Activated naive CD4-positive, alpha-beta T cell treated with anti-CD3 and anti-CD28 coated beads, Interleukin-2, amount 10 ng/mL, durations not matched to agents 7 days and 5 days (primary cell): ENCODE results near the gene SOX12.
"Not testable (repeated sequence)": the region's sequence is repeated elsewhere in the genome, so short reads cannot be mapped to it uniquely, and the experiment has no call there.

Experiments used
- CTCF ChIA-PET: fragments of 350-600 bp; sonication (Branson Sonifier 250); formaldehyde crosslinking; loops from one replicate; lab custom pipeline; 2021; ENCODE audit warnings: antibody characterized with exemption; lab: Charles Lee
- DNase-seq: peaks from one replicate; pipeline ENCODE4 v3.0.0-alpha.2; 2020
- H3K27ac Mint-ChIP-seq: one replicate; pipeline ENCODE4 v1.8.0; 2021; ENCODE audit warnings: mild to moderate bottlenecking, moderate library complexity, mixed read lengths
- H3K27me3 Mint-ChIP-seq: one replicate; pipeline ENCODE4 v1.8.0; 2021; ENCODE audit warnings: mild to moderate bottlenecking, mixed read lengths
- H3K36me3 Mint-ChIP-seq: one replicate; pipeline ENCODE4 v1.8.0; 2021; ENCODE audit warnings: mixed read lengths
- H3K4me1 Mint-ChIP-seq: one replicate; pipeline ENCODE4 v1.8.0; 2021; ENCODE audit warnings: mixed read lengths
- H3K4me3 Mint-ChIP-seq: one replicate; pipeline ENCODE4 v1.8.0; 2021; ENCODE audit warnings: mild to moderate bottlenecking, moderate library complexity, mixed read lengths
- H3K9me3 Mint-ChIP-seq: one replicate; pipeline ENCODE4 v1.8.0; 2021; ENCODE audit warnings: mixed read lengths

Gene SOX12

DNA sequence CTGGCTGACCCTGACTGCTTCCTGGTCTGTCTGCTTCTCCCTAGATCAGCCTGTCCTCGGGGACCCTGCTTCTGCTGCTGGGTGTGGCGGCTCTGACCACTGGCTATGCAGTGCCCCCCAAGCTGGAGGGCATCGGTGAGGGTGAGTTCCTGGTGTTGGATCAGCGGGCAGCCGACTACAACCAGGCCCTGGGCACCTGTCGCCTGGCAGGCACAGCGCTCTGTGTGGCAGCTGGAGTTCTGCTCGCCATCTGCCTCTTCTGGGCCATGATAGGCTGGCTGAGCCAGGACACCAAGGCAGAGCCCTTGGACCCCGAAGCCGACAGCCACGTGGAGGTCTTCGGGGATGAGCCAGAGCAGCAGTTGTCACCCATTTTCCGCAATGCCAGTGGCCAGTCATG is 27.8 kb downstream of the SOX12 start:
- no peak overlapping the region for H3K4me3 Mint-ChIP-seq
- DNase-seq: no peak
- H3K27me3 Mint-ChIP-seq: peaks cover 31% of the 10 kb centered on the region
- no peaks in the 10 kb centered on the region for H3K36me3 Mint-ChIP-seq
- peaks cover 22% of the 10 kb centered on the region for H3K4me1 Mint-ChIP-seq
- H3K9me3 Mint-ChIP-seq: no peaks in the 10 kb centered on the region
- H3K27ac Mint-ChIP-seq: no peak overlapping the region
- CTCF ChIA-PET: interaction anchor here (0.8 to 5.8 kb wide), 10 partner anchors 8 to 314 kb away, joined by 3 to 51 read pairs (median 9); no protein-coding TSS in a partner anchor

DNA sequence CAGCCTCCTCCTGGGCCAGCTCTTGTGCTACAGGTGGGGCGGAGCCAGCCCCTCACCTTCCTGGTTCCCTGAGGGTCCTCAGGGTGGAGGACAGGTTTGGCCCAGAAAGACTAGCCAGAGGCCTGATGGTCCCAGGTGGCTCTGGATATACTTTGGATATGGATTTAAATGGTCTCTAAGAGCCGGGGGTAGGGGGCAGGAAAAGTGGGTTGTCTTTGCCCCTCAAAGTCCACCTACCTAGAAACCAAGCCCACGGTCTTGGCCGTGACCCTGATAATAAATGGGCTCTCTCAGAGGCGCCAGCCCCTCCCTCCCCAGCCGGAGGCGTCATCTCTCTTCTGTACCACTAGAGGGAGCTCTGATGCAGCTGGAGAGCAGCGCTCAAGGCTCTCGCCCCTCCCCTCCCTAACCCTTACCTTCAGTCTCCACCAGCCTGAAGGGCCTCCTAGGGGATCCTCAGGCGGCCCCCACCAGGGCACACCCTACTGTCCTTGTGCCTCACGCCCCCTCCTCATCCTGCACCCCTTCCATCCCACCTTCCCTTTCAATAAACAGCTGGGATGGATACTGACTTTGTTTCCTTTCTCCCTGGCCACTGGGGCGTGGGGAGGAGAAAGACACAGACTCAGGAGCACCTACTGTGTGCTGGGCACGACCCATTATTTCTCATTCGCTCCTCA is 29.1 kb downstream of the SOX12 start:
- peak; percentile 85 for DNase-seq

DNA sequence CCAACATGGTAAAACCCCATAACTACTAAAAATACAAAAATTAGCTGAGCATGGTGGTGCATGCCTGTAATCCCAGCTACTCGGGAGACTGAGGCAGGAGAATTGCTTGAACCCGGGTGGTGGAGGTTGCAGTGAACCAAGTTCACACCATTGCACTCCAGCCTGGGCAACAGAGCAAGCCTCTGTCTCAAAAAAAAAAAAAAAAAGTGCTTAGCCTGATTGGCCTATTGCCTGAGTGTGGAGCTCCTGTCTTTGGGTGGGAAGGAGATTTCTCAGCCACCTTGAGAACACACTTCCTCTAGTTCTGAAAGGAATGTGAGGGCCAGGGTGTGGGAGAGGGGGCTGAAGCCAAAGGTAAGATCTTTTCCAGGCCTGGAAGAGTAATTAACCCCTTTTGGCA is 30.8 kb downstream of the SOX12 start:
- DNase-seq, H3K27ac Mint-ChIP-seq, H3K9me3 Mint-ChIP-seq, H3K4me3 Mint-ChIP-seq, H3K36me3 Mint-ChIP-seq: not testable (repeated sequence)
- Mint-ChIP-seq H3K27me3 (peaks cover 25% of the 10 kb centered on the region), H3K4me1 (peaks cover 13% of the 10 kb centered on the region)
- CTCF ChIA-PET: interaction anchor here (0.6 to 5.8 kb wide), 8 partner anchors 38 to 311 kb away, joined by 3 to 51 read pairs (median 7); no protein-coding TSS in a partner anchor

More for the DNA sequence above, 29.1 kb downstream of the SOX12 start:
- Mint-ChIP-seq H3K4me3 (no peak overlapping the region), H3K27me3 (peaks cover 25% of the 10 kb centered on the region), H3K4me1 (peaks cover 13% of the 10 kb centered on the region), H3K36me3 (no peaks in the 10 kb centered on the region), H3K9me3 (no peaks in the 10 kb centered on the region), H3K27ac (no peak overlapping the region)
- CTCF ChIA-PET: interaction anchor here (0.6 to 5.8 kb wide), 16 partner anchors 9 to 313 kb away, joined by 3 to 51 read pairs (median 5); no protein-coding TSS in a partner anchor

DNA sequence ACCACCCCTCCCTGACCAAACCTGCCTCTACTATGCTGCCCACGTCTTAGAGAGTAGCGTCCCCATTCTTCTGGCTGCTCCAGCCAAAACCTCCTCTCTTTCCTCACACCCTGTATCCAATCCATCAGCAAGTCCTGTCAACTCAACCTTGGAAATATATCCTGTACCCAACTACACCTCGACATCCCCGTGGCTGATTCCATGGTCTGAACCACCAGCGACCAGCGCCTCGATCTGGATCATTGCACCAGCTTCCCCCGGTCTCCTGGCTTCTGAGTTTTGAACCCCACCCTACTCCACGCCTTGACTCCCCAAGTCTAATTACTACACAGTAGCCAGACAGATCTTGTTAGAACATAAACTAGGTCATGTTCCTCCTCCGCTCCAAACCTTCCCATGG is 31.4 kb downstream of the SOX12 start:
- DNase-seq: no peak
- Mint-ChIP-seq H3K36me3 (no peaks in the 10 kb centered on the region), H3K27me3 (peaks cover 20% of the 10 kb centered on the region), H3K4me3 (no peak overlapping the region), H3K9me3 (no peaks in the 10 kb centered on the region), H3K4me1 (peaks cover 15% of the 10 kb centered on the region), H3K27ac (no peak overlapping the region)
- CTCF ChIA-PET: interaction anchor here (0.6 to 5.1 kb wide), 3 partner anchors 39 to 124 kb away, joined by 3 to 51 read pairs (median 3); no protein-coding TSS in a partner anchor

DNA sequence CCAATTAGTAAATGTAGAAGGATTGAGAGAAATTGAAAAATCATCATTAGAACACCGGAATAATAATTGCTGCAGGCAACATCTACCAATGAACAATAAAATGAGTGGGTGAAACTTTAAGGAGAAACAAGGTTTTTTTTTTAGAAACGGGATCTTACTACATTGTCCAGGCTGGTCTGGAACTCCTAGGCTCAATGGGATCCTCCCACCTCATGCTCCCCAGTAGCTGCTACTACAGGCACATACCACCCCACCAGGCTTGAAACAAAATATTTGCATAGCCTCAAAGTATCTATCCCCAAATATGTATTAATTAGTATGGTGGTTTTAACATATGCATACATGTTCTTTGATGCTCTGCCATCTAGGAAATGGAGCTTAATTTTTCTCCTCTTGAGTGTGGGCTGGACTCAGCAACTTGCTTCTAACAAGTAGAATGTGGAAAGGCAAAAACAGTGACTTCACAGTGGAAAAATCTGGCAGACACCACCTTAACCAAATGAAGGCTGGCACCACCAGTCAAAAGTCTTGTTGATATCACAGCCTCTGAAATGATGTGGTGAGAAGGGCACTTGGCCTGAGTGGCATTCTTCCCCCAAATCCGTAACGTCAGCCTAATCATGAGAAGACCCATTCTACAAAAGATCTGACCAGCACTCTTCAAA is 33.7 kb downstream of the SOX12 start:
- CTCF ChIA-PET: interaction anchor here (1.8 kb wide), 1 partner anchor 73 kb away, joined by 4 read pairs; no protein-coding TSS in a partner anchor

DNA sequence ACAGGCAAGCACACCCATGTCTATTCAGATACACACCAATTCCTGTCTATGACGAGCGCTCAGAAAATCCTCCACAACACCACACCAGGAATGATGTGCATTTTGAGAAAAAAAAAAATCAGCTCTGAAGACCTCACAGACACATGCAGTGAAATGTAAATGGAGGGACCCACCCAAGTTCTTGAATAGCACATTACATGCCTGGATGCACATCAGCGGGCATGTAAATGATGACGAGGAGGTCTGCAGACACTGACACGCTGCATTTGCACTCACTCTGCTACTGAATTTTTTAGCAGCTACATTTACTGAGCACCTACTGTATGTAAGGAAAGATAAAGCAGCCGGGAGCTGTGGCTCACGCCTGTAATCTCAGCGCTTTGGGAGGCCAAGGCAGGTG is 36.2 kb downstream of the SOX12 start:
- Mint-ChIP-seq H3K27ac (no peak overlapping the region), H3K4me3 (no peak overlapping the region), H3K36me3 (no peaks in the 10 kb centered on the region), H3K9me3 (no peaks in the 10 kb centered on the region), H3K4me1 (peaks cover 37% of the 10 kb centered on the region), H3K27me3 (peaks cover 9% of the 10 kb centered on the region)
- CTCF ChIA-PET: interaction anchor here (1.1 to 2.0 kb wide), 4 partner anchors 11 to 285 kb away, joined by 3 to 10 read pairs (median 5); no protein-coding TSS in a partner anchor
- no peak for DNase-seq

More for the DNA sequence above, 33.7 kb downstream of the SOX12 start:
- no peak overlapping the region for H3K4me3 Mint-ChIP-seq
- H3K36me3 Mint-ChIP-seq: no peaks in the 10 kb centered on the region
- H3K9me3 Mint-ChIP-seq: no peaks in the 10 kb centered on the region
- H3K27me3 Mint-ChIP-seq: peaks cover 12% of the 10 kb centered on the region
- H3K27ac Mint-ChIP-seq: no peak overlapping the region
- H3K4me1 Mint-ChIP-seq: peaks cover 17% of the 10 kb centered on the region
- DNase-seq: no peak

DNA sequence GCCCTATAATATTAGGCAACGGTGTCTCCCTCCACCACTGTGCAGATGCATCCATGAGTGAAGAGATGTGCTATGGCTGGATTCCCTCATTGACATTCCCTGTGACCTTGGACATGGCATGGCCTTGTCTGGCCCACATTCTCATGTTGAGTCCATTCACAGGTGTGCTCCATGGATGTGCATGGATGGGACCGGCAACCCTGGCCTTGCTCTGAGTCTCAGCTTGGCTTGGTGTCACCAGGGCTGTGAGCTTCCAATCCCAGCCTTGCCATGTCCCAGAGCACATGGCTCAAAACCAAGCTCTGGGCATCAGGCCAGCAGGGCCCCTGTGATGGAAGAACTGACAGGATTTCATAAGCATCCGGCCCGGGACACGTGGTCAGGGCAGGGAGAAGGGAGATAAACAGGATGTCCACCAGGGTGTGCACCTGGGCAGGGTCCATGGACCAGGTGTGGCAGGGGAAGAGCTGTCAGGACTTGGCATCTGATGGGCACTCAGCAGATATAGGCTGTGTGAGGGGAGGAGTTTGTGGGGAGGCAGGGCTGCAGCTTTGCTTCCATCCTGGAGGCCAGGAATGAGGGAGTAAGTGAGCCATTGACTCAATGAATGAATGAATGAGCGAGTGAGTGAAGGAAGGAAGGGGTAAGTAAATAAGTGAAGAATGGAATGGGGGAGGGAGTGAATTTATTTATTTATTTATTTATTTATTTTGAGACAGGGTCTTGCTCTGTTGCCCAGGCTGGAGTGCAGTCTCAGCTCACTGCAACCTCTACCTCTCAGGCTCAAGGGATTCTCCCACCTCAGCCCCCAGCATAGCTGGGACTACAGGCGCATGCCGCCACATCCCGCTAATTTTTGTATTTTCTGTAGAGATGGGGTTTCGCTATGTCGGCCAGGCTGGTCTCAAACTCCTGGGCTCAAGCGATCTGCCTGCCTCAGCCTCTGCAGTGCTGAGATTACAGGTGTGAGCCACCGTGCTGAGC is 37.2 kb downstream of the SOX12 start:
- peaks cover 9% of the 10 kb centered on the region for H3K27me3 Mint-ChIP-seq
- peak; percentile 65 for DNase-seq
- H3K9me3 Mint-ChIP-seq: no peaks in the 10 kb centered on the region
- no peaks in the 10 kb centered on the region for H3K36me3 Mint-ChIP-seq
- CTCF ChIA-PET: interaction anchor here (0.7 to 2.0 kb wide), 12 partner anchors 10 to 284 kb away, joined by 3 to 10 read pairs (median 4); partner anchors contain the start of gene RBCK1
- H3K4me3 Mint-ChIP-seq: no peak overlapping the region
- H3K4me1 Mint-ChIP-seq: peaks cover 44% of the 10 kb centered on the region
- peak overlapping the region; percentile 66 for H3K27ac Mint-ChIP-seq

DNA sequence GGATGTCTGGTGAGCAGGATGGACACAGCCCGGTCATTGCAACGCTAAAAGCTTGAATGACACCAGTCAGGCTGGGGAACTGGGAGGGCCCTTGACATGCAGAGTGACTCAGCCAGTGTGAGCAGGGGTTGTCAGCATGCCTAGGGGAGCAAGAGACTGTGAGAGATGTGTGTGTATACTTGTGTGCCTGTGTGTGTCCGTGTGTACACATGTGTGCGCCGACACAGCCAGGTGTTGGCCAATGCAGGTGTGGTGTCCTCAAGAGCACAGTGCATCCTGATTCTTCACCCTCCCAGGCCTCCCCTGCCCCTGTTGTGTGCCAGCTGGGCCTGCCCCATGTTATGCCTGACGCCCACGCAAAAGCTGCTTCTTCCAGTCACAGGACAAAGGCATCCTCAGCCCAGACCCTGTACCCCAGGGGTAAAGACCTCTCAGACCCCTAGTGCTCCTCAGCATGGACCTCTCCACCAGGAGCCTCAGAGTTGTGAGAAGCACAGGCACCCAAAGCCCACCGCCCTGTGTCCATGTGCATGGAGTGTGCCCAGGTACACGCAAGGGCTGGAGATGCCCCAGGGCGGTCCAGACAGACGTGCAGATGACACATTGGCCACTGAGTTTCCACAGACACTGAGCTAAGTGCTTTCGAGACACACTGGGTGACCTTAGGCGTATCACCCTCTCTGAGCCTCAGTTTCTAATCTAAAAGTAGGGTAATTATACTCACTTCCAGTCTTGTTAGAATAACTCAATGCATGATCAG is 38.1 kb downstream of the SOX12 start:
- CTCF ChIA-PET: interaction anchor here (0.9 to 2.0 kb wide), 9 partner anchors 9 to 134 kb away, joined by 3 to 10 read pairs (median 4); no protein-coding TSS in a partner anchor
- no peak for DNase-seq
- H3K36me3 Mint-ChIP-seq: no peaks in the 10 kb centered on the region
- H3K9me3 Mint-ChIP-seq: no peaks in the 10 kb centered on the region
- no peak overlapping the region for H3K27ac Mint-ChIP-seq
- no peak overlapping the region for H3K4me3 Mint-ChIP-seq
- peaks cover 45% of the 10 kb centered on the region for H3K4me1 Mint-ChIP-seq
- peaks cover 9% of the 10 kb centered on the region for H3K27me3 Mint-ChIP-seq

DNA sequence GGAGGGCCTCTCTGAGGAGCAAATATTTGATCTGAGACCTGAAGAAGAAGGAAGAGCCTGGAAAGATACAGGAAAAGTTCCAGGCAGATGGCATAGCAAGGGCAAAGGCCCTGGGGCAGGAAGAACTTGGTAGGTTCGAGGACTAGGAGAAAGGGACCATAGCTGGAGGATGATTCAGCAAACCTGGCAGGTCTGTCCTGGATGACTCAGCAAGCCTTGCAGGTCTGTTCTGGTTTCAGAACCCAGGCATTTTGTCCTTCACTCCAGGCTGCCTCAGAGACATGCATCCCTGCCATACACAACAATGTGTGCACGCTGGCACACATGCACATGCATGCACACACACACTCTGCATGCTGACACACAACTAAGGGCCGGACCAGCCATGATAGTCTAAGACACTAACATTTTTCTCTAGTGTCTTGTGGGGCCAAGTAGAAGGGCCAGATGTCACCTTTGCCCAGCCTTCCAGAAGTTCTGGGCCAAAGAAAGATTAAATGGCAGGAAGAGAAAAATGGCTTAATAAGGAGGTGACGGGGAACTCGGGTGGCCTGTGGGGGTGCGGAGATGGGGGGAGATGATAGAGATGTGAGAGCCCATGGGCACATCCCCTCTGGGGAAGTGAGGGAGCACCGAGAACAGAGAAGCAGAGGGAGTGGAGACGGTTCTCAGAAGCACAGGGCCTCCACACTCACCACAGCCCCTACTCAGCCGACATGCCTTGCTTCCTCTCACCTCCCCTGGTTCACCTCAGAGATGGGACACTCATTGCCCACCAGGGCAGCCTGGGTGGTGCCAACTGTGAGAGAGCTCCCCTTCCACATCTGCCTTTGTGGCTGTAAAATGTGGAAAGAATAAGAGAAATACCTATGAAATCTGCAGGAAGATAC is 39.8 kb downstream of the SOX12 start:
- H3K27ac Mint-ChIP-seq: peak overlapping the region; percentile 70
- no peak for DNase-seq
- H3K27me3 Mint-ChIP-seq: peaks cover 3% of the 10 kb centered on the region
- no peak overlapping the region for H3K4me3 Mint-ChIP-seq
- peaks cover 54% of the 10 kb centered on the region for H3K4me1 Mint-ChIP-seq
- no peaks in the 10 kb centered on the region for H3K36me3 Mint-ChIP-seq
- no peaks in the 10 kb centered on the region for H3K9me3 Mint-ChIP-seq
- CTCF ChIA-PET: interaction anchor here (1.3 kb wide), 1 partner anchor 67 kb away, joined by 6 read pairs; no protein-coding TSS in a partner anchor

DNA sequence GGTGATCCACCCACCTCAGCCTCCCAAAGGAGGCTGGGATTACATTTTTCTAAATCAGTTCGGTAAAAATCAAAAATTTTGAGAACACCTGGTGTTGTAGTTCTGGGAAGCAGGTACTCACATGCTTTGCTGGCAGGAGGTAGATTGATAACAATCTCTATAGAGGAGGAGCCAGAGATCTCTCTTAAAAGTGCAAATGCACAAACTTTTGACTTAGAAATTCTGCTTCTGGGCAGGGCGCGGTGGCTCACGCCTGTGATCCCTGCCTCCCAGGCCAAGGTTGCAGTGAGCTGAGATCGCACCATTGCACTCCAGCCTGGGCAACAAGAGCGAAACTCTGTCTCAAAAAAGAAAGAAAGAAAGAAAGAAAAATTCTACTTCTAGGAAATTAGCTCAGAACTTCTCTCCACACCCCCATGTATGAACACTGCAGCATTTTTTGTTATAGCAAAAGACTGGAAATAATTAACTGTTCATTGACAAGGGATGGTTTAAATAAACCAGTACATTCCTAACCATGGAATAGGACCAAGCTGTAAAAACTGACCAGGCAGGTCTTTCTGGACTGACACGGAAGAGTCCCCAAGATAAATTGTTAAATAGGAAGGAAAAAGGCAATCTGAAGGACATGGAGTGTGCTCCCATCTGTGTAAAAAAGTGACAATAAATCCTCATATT is 40.8 kb downstream of the SOX12 start:
- no peaks in the 10 kb centered on the region for H3K9me3 Mint-ChIP-seq
- peak overlapping the region; percentile 22 for H3K4me3 Mint-ChIP-seq
- no peaks in the 10 kb centered on the region for H3K27me3 Mint-ChIP-seq
- no peaks in the 10 kb centered on the region for H3K36me3 Mint-ChIP-seq
- peak overlapping the region; percentile 92 for H3K27ac Mint-ChIP-seq
- DNase-seq: peak; percentile 57
- H3K4me1 Mint-ChIP-seq: peaks cover 54% of the 10 kb centered on the region
- CTCF ChIA-PET: interaction anchor here (0.9 to 1.9 kb wide), 4 partner anchors 12 to 279 kb away, joined by 3 to 11 read pairs (median 4); no protein-coding TSS in a partner anchor

DNA sequence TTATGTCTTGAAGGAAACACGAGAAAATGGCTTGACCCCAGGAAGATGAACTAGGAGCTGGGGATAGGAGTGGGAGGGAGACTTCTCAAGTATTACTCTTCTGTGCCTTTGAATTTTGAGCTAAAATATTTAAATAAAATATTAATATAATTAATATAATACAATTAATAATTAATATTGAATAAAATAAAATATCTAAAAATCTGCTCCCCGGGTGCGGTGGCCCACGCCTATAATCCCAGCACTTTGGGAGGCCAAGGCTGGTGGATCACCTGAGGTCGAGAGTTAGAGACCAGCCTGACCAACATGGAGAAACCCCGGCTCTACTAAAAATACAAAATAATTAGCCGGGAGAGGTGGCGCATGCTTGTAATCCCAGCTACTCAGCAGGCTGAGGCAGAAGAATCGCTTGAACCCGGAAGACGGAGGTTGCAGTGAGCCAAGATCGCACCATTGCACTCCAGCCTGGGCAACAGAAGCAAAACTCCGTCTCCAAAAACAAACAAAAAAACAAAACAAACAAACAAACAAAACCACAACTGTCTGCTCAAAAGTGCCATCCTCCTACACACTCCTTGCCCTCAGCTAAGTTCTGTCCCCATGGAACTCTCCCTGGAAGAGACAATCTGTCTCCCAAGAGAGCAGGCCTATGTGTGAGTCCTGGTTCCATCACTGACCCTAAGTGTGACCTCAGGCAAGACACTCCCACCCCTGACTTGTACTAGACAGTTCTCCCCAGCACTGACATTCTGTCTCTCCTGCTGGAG is 41.5 kb downstream of the SOX12 start:
- CTCF ChIA-PET: interaction anchor here (0.8 to 1.9 kb wide), 5 partner anchors 13 to 279 kb away, joined by 3 to 11 read pairs (median 3); no protein-coding TSS in a partner anchor
- no peaks in the 10 kb centered on the region for H3K9me3 Mint-ChIP-seq
- no peak for DNase-seq
- no peaks in the 10 kb centered on the region for H3K27me3 Mint-ChIP-seq
- no peaks in the 10 kb centered on the region for H3K36me3 Mint-ChIP-seq
- H3K4me3 Mint-ChIP-seq: peak overlapping the region; percentile 21
- peak overlapping the region; percentile 92 for H3K27ac Mint-ChIP-seq
- H3K4me1 Mint-ChIP-seq: peaks cover 56% of the 10 kb centered on the region
